Activated T-cell treated with anti-CD3 and anti-CD28 coated beads for 4 hours (primary cell): ENCODE measurements around the gene STRADB.
"Not testable (repeated sequence)": the region's sequence is repeated elsewhere in the genome, so short reads cannot be mapped to it uniquely, and the experiment has no call there.

ENCODE experiments used
- DNase-seq: peaks from one replicate; pipeline ENCODE4 v3.0.0-alpha.2; 2020

Gene STRADB

GRCh38 chr2:201451292-201452057 is at the start of gene STRADB, which contains the start of gene TRAK2:
Gene STRADB, plus strand, starts transcription at chr2:201451740. Its CDS starts 3,101 bp downstream, at chr2:201454841.
Gene TRAK2, minus strand, starts transcription at chr2:201451458. Its CDS starts 30,951 bp downstream, at chr2:201420507.
- DNase-seq: peak; percentile 91

- DNase-seq: no peak
Observed at GRCh38 chr2:201401815-201402214, 49.7 kb upstream of the STRADB start.

- DNase-seq: no peak
Observed at GRCh38 chr2:201402651-201403562, 48.6 kb upstream of the STRADB start.

- DNase-seq: no peak
Observed at GRCh38 chr2:201403880-201404279, 47.7 kb upstream of the STRADB start.

- DNase-seq: no peak
Observed at GRCh38 chr2:201404699-201405280, 46.8 kb upstream of the STRADB start.

GRCh38 chr2:201406077-201406662 is 45.4 kb upstream of the STRADB start:
- DNase-seq: no peak

- DNase-seq: no peak
Observed at GRCh38 chr2:201407265-201407664, 44.3 kb upstream of the STRADB start.

GRCh38 chr2:201408931-201409330 is 42.6 kb upstream of the STRADB start:
- DNase-seq: no peak

GRCh38 chr2:201411421-201411820 is 40.1 kb upstream of the STRADB start:
- DNase-seq: no peak

- no peak for DNase-seq
Observed at GRCh38 chr2:201413143-201413542, 38.4 kb upstream of the STRADB start.

GRCh38 chr2:201413552-201413951 is 38.0 kb upstream of the STRADB start:
- no peak for DNase-seq

GRCh38 chr2:201414099-201415023 is 37.2 kb upstream of the STRADB start:
- DNase-seq: no peak

- no peak for DNase-seq
Observed at GRCh38 chr2:201415149-201415548, 36.4 kb upstream of the STRADB start.

- DNase-seq: no peak
Observed at GRCh38 chr2:201419057-201419635, 32.4 kb upstream of the STRADB start.

GRCh38 chr2:201419986-201420385 is 31.6 kb upstream of the STRADB start:
- DNase-seq: no peak

GRCh38 chr2:201420442-201421113 is 31.0 kb upstream of the STRADB start:
- no peak for DNase-seq

- no peak for DNase-seq
Observed at GRCh38 chr2:201425952-201426351, 25.6 kb upstream of the STRADB start.

- DNase-seq: not testable (repeated sequence)
Observed at GRCh38 chr2:201428366-201428765, 23.2 kb upstream of the STRADB start.

- not testable (repeated sequence) for DNase-seq
Observed at GRCh38 chr2:201429835-201430234, 21.7 kb upstream of the STRADB start.

GRCh38 chr2:201430322-201430721 is 21.2 kb upstream of the STRADB start:
- not testable (repeated sequence) for DNase-seq

- DNase-seq: no peak
Observed at GRCh38 chr2:201430839-201431238, 20.7 kb upstream of the STRADB start.
